Upper lobe of left lung (tissue), 4 donors: ENCODE data around the gene MARCHF4.

Experiments used
- CTCF ChIP-seq, 6 experiments: fragments of 450-650 bp in 4 of 6; fragments of 200-600 bp in 2 of 6; sonication (generic) in 2 of 6; IDR thresholded peaks; one replicate each; pipeline ENCODE4 v1.5.1; 2016 to 2019; ENCODE audit warnings: antibody characterized with exemption in 6 of 6
- POLR2A ChIP-seq, 4 donors: fragments of 450-650 bp; IDR thresholded peaks; one replicate each; pipeline ENCODE4 v1.5.1; 2016 to 2017; ENCODE audit warnings: antibody characterized with exemption in 4 of 4, mild to moderate bottlenecking in 2 of 4

DNA sequence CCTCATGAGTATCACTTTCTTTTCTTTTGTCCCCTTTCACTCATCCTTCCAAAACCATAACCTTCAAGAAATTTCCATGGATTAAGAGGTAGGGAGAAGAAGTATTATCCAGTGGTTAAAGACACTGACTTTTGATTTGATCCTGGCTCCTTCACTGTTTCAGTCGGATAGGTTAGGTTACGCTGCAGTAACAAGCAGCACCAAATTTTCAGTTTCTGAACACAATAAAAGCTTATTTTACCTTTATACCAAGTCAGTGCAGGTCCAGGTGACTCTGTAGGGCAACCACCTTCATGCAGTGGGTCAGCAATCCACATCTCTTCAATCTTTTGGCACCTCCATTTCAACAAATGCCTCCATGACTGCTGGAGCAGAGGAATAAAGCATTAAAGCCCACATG is 15.0 kb upstream of the MARCHF4 start:
- TF ChIP-seq POLR2A (IDR thresholded peaks at IDR 0.05): no peak
- no peak for TF ChIP-seq CTCF (IDR thresholded peaks at IDR 0.05)
